A549 (cell line): ENCODE data around the gene PASK.

ENCODE experiments used
- CHD2 ChIP-seq: fragments of 150-350 bp; IDR thresholded peaks from 2 replicates; pipeline ENCODE4 v1.6.1; 2014; ENCODE audit warnings: low read length; ENCODE audit not compliant: partially characterized antibody
- CTCF ChIP-seq: fragments of >200 bp; sonication (Bioruptor Twin); formaldehyde crosslinking; IDR thresholded peaks from 3 replicates; pipeline ENCODE4 v1.5.1; 2016
- EP300 ChIP-seq, 2 experiments: fragments of >200 bp; sonication (Bioruptor Twin); formaldehyde crosslinking; IDR thresholded peaks; 2 replicates in 1 of 2; 3 replicates in 1 of 2; pipeline ENCODE4 v1.6.1; 2016 to 2017
- POLR2A ChIP-seq: IDR thresholded peaks from 2 replicates; pipeline ENCODE4 v1.6.1; 2012; ENCODE audit warnings: mild to moderate bottlenecking, low read length

DNA sequence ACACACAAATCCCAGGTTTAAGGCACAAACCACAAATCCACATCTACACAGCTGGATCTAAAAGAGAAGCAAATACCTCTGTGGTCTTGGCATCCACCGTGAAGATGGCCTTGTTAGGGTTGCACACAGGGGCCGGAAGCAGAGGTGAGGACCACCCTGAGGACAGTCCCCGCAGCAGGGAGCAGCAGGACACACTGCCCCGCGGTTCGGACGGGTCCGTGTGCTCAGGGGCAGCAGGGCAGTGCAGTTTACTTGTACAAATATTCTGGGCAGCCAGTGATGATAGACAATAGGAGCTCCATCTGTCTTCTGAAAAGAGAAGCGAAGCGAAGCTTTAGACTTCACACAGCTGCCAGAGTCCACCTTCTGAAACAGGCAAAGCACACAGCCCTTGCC, 8.8 kb downstream of the PASK start:
- TF ChIP-seq CTCF = no peak
- no peak for TF ChIP-seq POLR2A
- no peak for TF ChIP-seq CHD2
- TF ChIP-seq EP300 (IDR thresholded peaks at IDR 0.05) = no peak
